ENCODE measurements around the gene ALOXE3. TPM values are rescaled to one million over a fixed set of nuclear protein-coding genes. Genes with fewer than 3 reads are reported as not detected.

Gene ALOXE3
- total RNA-seq, 4 donors from 2014 or later = not detected

GRCh38 chr17:8089728-8090127 lies 28.6 kb downstream of the ALOXE3 start:
- intact Hi-C loops (cut with DNase I) = no loop called here
- no peak for TF ChIP-seq EP300 (IDR thresholded peaks at IDR 0.05)
- TF ChIP-seq CTCF (IDR thresholded peaks at IDR 0.05) = no peak
- TF ChIP-seq POLR2A (IDR thresholded peaks at IDR 0.05; ENCODE audit: low read depth) = no peak
- TF ChIP-seq POLR2AphosphoS5 (IDR thresholded peaks at IDR 0.05) = no peak
- Histone ChIP-seq H3K27ac (replicated peaks in 1 of 4) (no peak overlapping the region), H3K4me3 (no peak overlapping the region), H3K36me3 (no peaks in the 10 kb centered on the region), H3K4me1 (no peaks in the 10 kb centered on the region), H3K9me3 (no peaks in the 10 kb centered on the region), H3K27me3 (peaks cover 0 to 81% (median 0%) of the 10 kb centered on the region in 4 donors)
- DNase-seq (ENCODE audit: extremely low spot score) = no peak
- 68% methylated on average over 6 of the region's 6 CpGs for WGBS

- H3K4me3 ChIP-seq = no peak overlapping the region
- no peaks in the 10 kb centered on the region for H3K4me1 ChIP-seq
- peaks cover 0 to 91% (median 2%) of the 10 kb centered on the region in 4 donors for H3K27me3 ChIP-seq
- 71% methylated on average over 5 of the region's 5 CpGs for WGBS
- no peak for DNase-seq (ENCODE audit: extremely low spot score)
- intact Hi-C loops (cut with DNase I) = no loop called here
- H3K9me3 ChIP-seq = no peaks in the 10 kb centered on the region
- no peak overlapping the region for H3K27ac ChIP-seq (replicated peaks in 1 of 4)
- no peaks in the 10 kb centered on the region for H3K36me3 ChIP-seq
- TF ChIP-seq POLR2A (IDR thresholded peaks at IDR 0.05; ENCODE audit: low read depth) = no peak
- no peak for TF ChIP-seq CTCF (IDR thresholded peaks at IDR 0.05)
- TF ChIP-seq POLR2AphosphoS5 (IDR thresholded peaks at IDR 0.05) = no peak
- TF ChIP-seq EP300 (IDR thresholded peaks at IDR 0.05) = no peak
Measured at GRCh38 chr17:8087952-8088230, 30.4 kb downstream of the ALOXE3 start.

GRCh38 chr17:8087075-8087951 lies 31.0 kb downstream of the ALOXE3 start, which contains the start of gene ALOX12B:
ALOX12B (minus strand) TSS chr17:8087716; CDS start chr17:8087442, 274 bp downstream.
- H3K27ac ChIP-seq (replicated peaks in 1 of 4) = no peak within 1 kb of the TSS
- no peak within 1 kb of the TSS for H3K4me3 ChIP-seq
- no peaks in the 10 kb centered on the region for H3K4me1 ChIP-seq
- intact Hi-C loops (cut with DNase I) = no loop called here
- DNase-seq (ENCODE audit: extremely low spot score) = no peak
- WGBS = 77% methylated on average over 17 of the region's 20 CpGs
- H3K9me3 ChIP-seq = no peaks in the 10 kb centered on the region
- peaks cover 0 to 91% (median 2%) of the 10 kb centered on the region in 4 donors for H3K27me3 ChIP-seq
- H3K36me3 ChIP-seq = no peaks in the 10 kb centered on the region
- TF ChIP-seq EP300 (IDR thresholded peaks at IDR 0.05) (no peak), POLR2A (IDR thresholded peaks at IDR 0.05; ENCODE audit: low read depth) (no peak), CTCF (IDR thresholded peaks at IDR 0.05) (no peak), POLR2AphosphoS5 (IDR thresholded peaks at IDR 0.05) (no peak)

- intact Hi-C loops (cut with DNase I) = loop anchor here (5.0 kb wide), 1 partner anchor 33 kb away; the partner anchor contains the start of gene ALOXE3
- H3K4me1 ChIP-seq = peaks cover 10 to 15% (median 13%) of the 10 kb centered on the region in 4 donors
- no peaks in the 10 kb centered on the region for H3K9me3 ChIP-seq
- no peak for TF ChIP-seq EP300 (IDR thresholded peaks at IDR 0.05)
- no peak for TF ChIP-seq POLR2A (IDR thresholded peaks at IDR 0.05; ENCODE audit: low read depth)
- TF ChIP-seq CTCF (IDR thresholded peaks at IDR 0.05) = no peak
- no peak for TF ChIP-seq POLR2AphosphoS5 (IDR thresholded peaks at IDR 0.05)
- H3K4me3 ChIP-seq = no peak overlapping the region
- no peak overlapping the region for H3K27ac ChIP-seq (replicated peaks in 1 of 4)
- DNase-seq (ENCODE audit: extremely low spot score) = no peak
- peaks cover 0 to 91% (median 9%) of the 10 kb centered on the region in 4 donors for H3K27me3 ChIP-seq
- no peaks in the 10 kb centered on the region for H3K36me3 ChIP-seq
- 92% methylated on average over 6 of the region's 6 CpGs for WGBS
Measured at GRCh38 chr17:8084250-8084649, 34.1 kb downstream of the ALOXE3 start.
